GM21786 (cell line): Measurements from ENCODE around the gene RPL7L1.
"Not testable (repeated sequence)": the region's sequence is repeated elsewhere in the genome, so short reads cannot be mapped to it uniquely, and the experiment has no call there.

Experiments used
- ATAC-seq: cut with Tn5 transposase; IDR thresholded peaks from one replicate; pipeline ENCODE4 v1.9.1; 2021; ENCODE audit not compliant: unreplicated experiment

Gene RPL7L1

GRCh38 chr6:42890311-42891198 lies 11.1 kb downstream of the RPL7L1 start:
- peak; percentile 89 for ATAC-seq

- no peak for ATAC-seq
These were observed 11.8 kb downstream of the RPL7L1 start for GRCh38 chr6:42891199-42891722.

GRCh38 chr6:42894041-42894828 lies 14.8 kb downstream of the RPL7L1 start:
- ATAC-seq, result not testable (repeated sequence)

GRCh38 chr6:42896178-42896719 lies 16.8 kb downstream of the RPL7L1 start:
- no peak for ATAC-seq

DNA sequence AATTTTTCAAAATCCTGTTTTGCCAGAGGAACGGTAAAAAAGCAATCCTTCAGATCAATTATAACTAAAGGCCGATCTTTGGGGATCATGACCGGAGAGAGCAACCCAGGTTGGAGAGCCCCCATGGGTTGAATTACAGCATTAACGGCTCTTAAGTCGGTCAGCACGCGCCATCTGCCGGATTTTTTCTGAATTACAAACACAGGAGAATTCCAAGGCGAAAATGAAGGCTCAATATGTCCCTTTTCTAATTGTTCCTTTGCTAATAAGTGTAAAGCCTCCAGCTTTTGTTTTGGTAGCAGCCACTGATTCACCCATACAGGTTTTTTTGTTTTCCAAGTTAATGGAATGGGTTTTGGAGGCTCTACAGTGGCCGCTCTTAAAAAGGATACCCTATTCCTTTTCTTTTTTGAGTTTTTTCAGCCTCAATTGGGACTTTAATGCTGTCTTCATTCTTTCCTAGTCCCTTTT lies 19.5 kb downstream of the RPL7L1 start:
- no peak for ATAC-seq

GRCh38 chr6:42899871-42900270 lies 20.5 kb downstream of the RPL7L1 start:
- no peak for ATAC-seq

DNA sequence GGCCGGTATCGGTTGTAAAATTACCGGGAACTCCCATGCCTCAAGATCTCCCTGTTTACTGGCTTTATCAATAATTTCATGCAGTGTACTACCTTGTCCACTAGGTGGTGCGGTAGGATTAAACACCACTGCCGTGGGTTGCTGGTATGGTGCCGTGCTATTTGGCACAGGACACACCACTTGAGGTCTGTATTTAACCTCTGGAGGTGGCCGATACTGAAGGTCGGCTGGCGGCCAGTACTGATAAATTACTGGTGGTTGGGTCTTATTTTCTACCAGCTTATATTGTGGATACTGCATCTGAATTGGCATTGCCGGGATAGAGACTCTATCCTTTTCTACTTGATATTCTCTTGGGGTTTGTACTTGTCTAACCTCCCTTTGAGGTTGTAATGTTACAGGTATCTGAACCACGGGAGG lies 22.1 kb downstream of the RPL7L1 start:
- no peak for ATAC-seq

DNA sequence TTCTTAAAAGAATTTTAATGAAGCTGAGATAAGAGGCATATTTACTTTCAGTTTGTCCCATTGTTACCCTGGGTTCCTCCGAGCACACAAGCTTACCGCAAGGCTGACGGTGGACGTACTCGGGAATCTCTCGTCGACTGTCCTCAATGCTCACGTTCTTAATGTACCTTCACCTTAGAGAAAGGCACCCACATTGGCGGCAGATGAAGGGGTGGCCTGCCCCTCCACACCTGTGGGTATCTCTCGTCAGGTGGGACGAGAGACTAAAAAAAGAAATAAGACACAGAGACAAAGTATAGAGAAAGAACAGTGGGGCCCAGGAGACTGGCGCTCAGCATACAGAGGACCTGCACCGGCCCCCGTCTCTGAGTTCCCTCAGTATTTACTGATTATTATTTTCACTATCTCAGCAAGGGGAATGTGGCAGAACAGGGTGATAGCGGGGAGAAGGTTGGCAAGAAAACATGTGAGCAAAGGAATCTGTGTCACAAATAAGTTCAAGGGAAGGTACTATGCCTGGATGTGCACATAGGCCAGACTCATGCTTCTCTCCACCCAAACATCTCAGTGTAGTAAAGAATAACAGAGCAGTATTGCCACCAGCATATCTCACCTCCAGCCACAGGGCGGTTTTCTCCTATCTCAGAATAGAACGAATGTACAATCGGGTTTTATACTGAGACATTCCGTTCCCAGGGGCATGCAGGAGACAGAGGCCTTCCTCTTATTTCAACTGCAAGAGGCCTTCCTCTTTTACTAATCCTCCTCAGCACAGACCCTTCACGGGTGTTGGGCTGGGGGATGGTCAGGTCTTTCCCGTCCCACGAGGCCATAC lies 23.2 kb downstream of the RPL7L1 start:
- ATAC-seq, result not testable (repeated sequence)

- no peak for ATAC-seq
These were observed 25.1 kb downstream of the RPL7L1 start for GRCh38 chr6:42904467-42904866.

GRCh38 chr6:42907336-42907735 lies 27.9 kb downstream of the RPL7L1 start:
- no peak for ATAC-seq

DNA sequence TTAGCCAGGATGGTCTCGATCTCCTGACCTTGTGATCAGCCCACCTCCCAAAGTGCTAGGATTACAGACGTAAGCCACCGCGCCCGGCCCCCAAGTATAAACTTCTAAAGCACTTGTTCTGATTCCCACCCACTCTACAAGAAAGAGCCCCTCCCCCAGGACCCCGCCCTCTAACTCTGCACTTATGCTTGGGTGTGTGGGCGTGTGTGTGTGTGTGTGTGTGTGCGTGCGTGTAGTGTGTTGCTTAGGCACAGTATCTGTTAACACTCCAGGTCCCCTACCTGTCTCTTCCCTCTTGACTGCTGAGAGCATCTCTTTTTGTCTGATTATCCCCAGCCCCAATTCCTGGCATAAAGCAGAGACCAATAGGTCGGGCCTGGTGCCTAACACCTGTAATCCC lies 30.4 kb downstream of the RPL7L1 start:
- no peak for ATAC-seq

- ATAC-seq, result no peak
These were observed 32.0 kb downstream of the RPL7L1 start for GRCh38 chr6:42911171-42912021.

GRCh38 chr6:42914546-42914945 lies 35.1 kb downstream of the RPL7L1 start:
- no peak for ATAC-seq

DNA sequence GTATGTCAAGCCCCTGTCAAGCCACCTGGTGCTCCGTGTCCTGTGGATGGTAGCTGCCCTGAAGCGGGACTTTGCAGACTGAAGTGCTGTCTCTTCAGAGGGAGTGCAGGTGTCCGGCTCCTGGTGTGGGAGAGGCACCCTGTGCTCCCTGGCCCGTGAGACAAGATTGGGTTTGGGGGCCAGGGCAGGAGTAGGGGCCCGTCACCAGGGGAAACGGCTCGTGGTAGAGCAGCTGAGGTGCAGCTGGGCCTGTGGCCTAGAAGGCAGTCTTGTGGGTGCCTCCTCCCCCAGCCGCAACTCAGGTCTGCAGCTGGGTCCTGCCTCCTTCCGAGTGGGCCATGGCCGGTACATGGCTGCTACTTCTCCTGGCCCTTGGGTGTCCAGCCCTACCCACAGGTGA lies 36.3 kb downstream of the RPL7L1 start, which contains the start of gene PTCRA:
Gene PTCRA, plus strand, starts transcription at position 322 of the 400 bp plus-strand sequence. Its CDS starts 17 bp downstream, at position 339.
- ATAC-seq, result no peak

- ATAC-seq, result no peak
These were observed 36.9 kb downstream of the RPL7L1 start for GRCh38 chr6:42916288-42916687.

DNA sequence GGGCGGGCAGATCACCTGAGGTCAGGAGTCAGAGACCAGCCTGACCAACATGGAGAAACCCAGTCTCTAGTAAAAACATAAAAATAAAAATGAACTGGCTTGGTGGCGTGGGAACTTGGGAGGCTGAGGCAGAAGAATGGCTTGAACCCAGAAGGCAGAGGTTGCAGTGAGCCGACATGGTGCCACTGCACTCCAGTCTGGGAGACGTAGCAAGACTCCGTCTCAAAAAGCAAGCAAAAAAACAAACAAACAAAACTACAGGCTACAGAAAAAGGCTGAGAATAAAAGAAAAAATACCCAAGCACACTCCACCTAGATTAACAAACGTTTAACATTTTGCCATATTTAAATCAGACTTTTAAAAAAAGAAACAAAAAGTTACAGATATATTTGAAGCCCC lies 42.4 kb downstream of the RPL7L1 start:
- ATAC-seq, result no peak

GRCh38 chr6:42923666-42924065 lies 44.2 kb downstream of the RPL7L1 start:
- ATAC-seq, result no peak

GRCh38 chr6:42925248-42925857 lies 45.9 kb downstream of the RPL7L1 start:
- ATAC-seq, result no peak
